Lower lobe of right lung (tissue), 2 donors: ENCODE data around the gene MINDY1. TPM values are rescaled to one million over a fixed set of nuclear protein-coding genes. Genes with fewer than 3 reads are reported as not detected.

Source experiments
- ATAC-seq, 2 donors: fragments of 200-7000 bp; cut with Tn5 transposase; one replicate each; pipeline ENCODE4 v1.9.1; 2020 to 2022; ENCODE audit warnings: mild to moderate bottlenecking in 2 of 2, moderate library complexity in 2 of 2
- DNase-seq: peaks from one replicate; pipeline ENCODE4 v3.0.0-alpha.2; 2020
- H3K27ac ChIP-seq: fragments of 200-600 bp; one replicate; pipeline ENCODE4 v1.8.0; 2022
- H3K27me3 ChIP-seq: fragments of 200-600 bp; one replicate; pipeline ENCODE4 v1.8.0; 2022; ENCODE audit warnings: low read depth
- H3K36me3 ChIP-seq: fragments of 200-600 bp; one replicate; pipeline ENCODE4 v1.8.0; 2022; ENCODE audit warnings: mild to moderate bottlenecking
- H3K4me1 ChIP-seq: fragments of 200-600 bp; one replicate; pipeline ENCODE4 v1.8.0; 2022
- H3K4me3 ChIP-seq: fragments of 200-600 bp; one replicate; pipeline ENCODE4 v1.8.0; 2022; ENCODE audit warnings: mild to moderate bottlenecking
- H3K9me3 ChIP-seq: fragments of 200-600 bp; one replicate; pipeline ENCODE4 v1.8.0; 2022
- CTCF ChIP-seq: fragments of 200-600 bp; IDR thresholded peaks from one replicate; pipeline ENCODE4 v1.8.0; 2022; ENCODE audit warnings: antibody characterized with exemption, mild to moderate bottlenecking
- intact Hi-C: fragments of 100-400 bp; cut with DNase I; formaldehyde crosslinking; loops from one replicate; pipeline ENCODE4 v1.11.0; 2022
- total RNA-seq: library from RNA; stranded (reverse); fragmentation: NEBNext Ultra II Directional; extraction: Animal tissue kit (Norgen Biotek cat#: 25700); gene quantifications from one replicate; pipeline ENCODE4 v1.2.1, GENCODE V29; 2021
- donor health status: DM: no; HTN: yes; CAD: no; lungs with severe emphysema.

The MINDY1 gene
- total RNA-seq, 1 donor from 2014 or later = 27.8 TPM

GRCh38 chr1:150973258-150973835 lies 33.4 kb downstream of the MINDY1 start:
- Histone ChIP-seq H3K27ac (peak overlapping the region; percentile 93), H3K36me3 (peaks cover 9% of the 10 kb centered on the region), H3K9me3 (no peaks in the 10 kb centered on the region), H3K4me1 (peaks cover 83% of the 10 kb centered on the region), H3K4me3 (peak overlapping the region; percentile 89), H3K27me3 (no peaks in the 10 kb centered on the region)
- TF ChIP-seq CTCF = no peak
- DNase-seq = peak; percentile 52
- intact Hi-C loops = no loop called here
- ATAC-seq = no peak

GRCh38 chr1:150972417-150972940 lies 34.2 kb downstream of the MINDY1 start:
- intact Hi-C loops = no loop called here
- ATAC-seq (no peak), DNase-seq (no peak)
- peak overlapping the region; percentile 89 for H3K4me3 ChIP-seq
- H3K36me3 ChIP-seq = peaks cover 17% of the 10 kb centered on the region
- H3K27ac ChIP-seq = peak overlapping the region; percentile 93
- H3K9me3 ChIP-seq = no peaks in the 10 kb centered on the region
- no peak for TF ChIP-seq CTCF
- no peaks in the 10 kb centered on the region for H3K27me3 ChIP-seq
- H3K4me1 ChIP-seq = peaks cover 75% of the 10 kb centered on the region

GRCh38 chr1:150971583-150972416 lies 34.9 kb downstream of the MINDY1 start:
- no peak for TF ChIP-seq CTCF
- intact Hi-C loops = no loop called here
- ATAC-seq (peak in 1 of 2 donors; percentile 0), DNase-seq (no peak)
- H3K36me3 ChIP-seq = peaks cover 24% of the 10 kb centered on the region
- H3K27ac ChIP-seq = peak overlapping the region; percentile 93
- H3K27me3 ChIP-seq = no peaks in the 10 kb centered on the region
- no peaks in the 10 kb centered on the region for H3K9me3 ChIP-seq
- H3K4me1 ChIP-seq = peaks cover 69% of the 10 kb centered on the region
- H3K4me3 ChIP-seq = peak overlapping the region; percentile 89

GRCh38 chr1:150970808-150971582 lies 35.7 kb downstream of the MINDY1 start:
- ATAC-seq = peak; percentile 80 to 83
- H3K4me3 ChIP-seq = peak overlapping the region; percentile 29
- H3K27me3 ChIP-seq = no peaks in the 10 kb centered on the region
- intact Hi-C loops = no loop called here
- H3K36me3 ChIP-seq = peaks cover 32% of the 10 kb centered on the region
- no peaks in the 10 kb centered on the region for H3K9me3 ChIP-seq
- DNase-seq = peak; percentile 89
- peaks cover 61% of the 10 kb centered on the region for H3K4me1 ChIP-seq
- no peak for TF ChIP-seq CTCF
- H3K27ac ChIP-seq = peak overlapping the region; percentile 93

- no peak for ATAC-seq
- TF ChIP-seq CTCF = no peak
- H3K27me3 ChIP-seq = no peaks in the 10 kb centered on the region
- no peak overlapping the region for H3K27ac ChIP-seq
- no peaks in the 10 kb centered on the region for H3K9me3 ChIP-seq
- DNase-seq = no peak
- H3K4me3 ChIP-seq = no peak overlapping the region
- peaks cover 46% of the 10 kb centered on the region for H3K36me3 ChIP-seq
- intact Hi-C loops = no loop called here
- peaks cover 51% of the 10 kb centered on the region for H3K4me1 ChIP-seq
Observed at GRCh38 chr1:150969626-150970025, 37.1 kb downstream of the MINDY1 start.
